VCaP (cell line): Measurements from ENCODE around the gene ESCO1.

Source experiments
- H3K27ac ChIP-seq: fragments of 450-650 bp; 2 replicates; pipeline ENCODE4 v1.5.1; 2017
- TF ChIP-seq, protein P1 (sequence below): fragments of 450-650 bp; conservative IDR thresholded peaks from 2 replicates; pipeline ENCODE4 v1.5.1; 2017; ENCODE audit warnings: mild to moderate bottlenecking, moderate library complexity

ESCO1 gene

DNA sequence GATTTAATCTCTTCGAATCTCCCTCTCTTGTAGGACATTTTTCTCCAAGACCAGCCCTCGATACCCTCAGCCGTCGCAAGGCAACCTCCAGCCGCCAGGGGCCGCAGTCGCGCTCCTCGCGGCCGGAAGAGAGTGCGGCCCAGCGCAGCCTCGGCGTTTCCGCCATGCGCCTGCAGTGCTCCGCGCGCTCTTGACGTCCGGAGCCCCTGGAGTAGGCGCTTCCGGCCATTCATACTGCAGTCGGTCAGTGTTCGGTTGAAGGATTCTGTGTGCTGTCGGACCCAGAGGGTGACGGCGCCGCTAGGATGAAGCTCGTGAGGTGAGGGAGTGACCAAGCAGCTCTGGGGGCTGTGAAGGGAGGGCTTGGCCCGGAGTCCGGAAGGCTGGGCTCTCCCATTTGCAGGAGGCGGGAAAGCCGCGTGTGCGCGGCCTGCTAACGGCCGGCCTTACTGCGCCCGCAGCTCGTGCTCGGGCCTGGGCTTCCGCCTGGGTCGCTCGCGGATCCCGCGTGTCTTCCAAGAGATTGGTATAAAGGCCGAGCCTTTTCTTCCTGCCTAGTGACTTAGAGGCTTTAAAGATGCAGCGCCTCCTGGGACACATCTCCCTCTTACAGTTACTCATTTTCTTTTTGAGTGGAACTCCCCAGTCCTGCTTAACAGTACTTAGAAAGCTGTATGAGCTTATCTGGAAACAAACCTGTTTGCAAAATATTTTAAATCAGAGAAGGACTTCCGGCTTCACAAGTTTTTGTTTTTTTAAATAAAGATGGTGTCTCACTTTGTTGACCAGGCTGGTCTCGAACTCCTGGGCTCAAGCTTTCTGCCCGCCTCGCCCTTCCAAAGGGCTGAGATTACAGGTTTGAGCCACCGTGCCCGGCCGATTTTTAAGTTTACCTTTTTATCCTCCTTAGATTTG, 11.9 kb upstream of the ESCO1 start, which contains the start of gene SNRPD1:
SNRPD1 (plus strand) TSS at position 190 of the 915 bp plus-strand sequence; CDS start at position 306, 116 bp downstream.
- peak within 1 kb of the TSS; percentile 94 for H3K27ac ChIP-seq
- TF ChIP-seq, protein P1, sequence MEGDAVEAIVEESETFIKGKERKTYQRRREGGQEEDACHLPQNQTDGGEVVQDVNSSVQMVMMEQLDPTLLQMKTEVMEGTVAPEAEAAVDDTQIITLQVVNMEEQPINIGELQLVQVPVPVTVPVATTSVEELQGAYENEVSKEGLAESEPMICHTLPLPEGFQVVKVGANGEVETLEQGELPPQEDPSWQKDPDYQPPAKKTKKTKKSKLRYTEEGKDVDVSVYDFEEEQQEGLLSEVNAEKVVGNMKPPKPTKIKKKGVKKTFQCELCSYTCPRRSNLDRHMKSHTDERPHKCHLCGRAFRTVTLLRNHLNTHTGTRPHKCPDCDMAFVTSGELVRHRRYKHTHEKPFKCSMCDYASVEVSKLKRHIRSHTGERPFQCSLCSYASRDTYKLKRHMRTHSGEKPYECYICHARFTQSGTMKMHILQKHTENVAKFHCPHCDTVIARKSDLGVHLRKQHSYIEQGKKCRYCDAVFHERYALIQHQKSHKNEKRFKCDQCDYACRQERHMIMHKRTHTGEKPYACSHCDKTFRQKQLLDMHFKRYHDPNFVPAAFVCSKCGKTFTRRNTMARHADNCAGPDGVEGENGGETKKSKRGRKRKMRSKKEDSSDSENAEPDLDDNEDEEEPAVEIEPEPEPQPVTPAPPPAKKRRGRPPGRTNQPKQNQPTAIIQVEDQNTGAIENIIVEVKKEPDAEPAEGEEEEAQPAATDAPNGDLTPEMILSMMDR: peak; percentile 95

DNA sequence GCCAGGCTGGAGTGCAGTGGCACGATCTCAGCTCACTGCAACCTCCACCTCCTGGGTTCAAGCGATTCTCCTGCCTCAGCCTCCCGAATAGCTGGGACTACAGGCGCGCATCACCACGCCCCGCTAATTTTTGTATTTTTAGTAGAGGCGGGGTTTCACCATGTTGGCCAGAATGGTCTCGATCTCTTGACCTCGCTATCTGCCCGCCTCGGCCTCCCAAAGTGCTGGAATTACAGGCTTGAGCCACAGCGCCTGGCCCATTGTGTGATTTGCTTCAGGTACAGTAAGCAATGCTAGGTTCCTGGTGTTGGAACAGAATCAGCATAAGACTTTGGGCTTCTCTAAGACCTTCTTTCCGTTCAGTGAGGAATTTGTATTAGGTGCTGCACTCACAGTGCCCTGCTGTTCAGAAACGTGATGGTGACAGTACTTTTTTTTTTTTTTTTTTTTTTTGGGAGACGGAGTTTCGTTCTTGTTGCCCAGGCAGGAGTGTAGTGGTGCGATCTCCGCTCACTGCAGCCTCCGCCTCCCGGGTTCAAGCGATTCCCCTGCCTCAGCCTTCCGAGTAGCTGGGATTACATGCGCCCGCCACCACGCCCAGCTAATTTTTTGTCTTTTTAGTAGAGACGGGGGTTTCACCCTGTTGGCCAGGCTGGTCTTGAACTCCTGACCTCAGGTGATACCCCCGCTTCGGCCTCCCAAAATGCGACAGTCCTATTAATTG, 11.1 kb upstream of the ESCO1 start:
- H3K27ac ChIP-seq: peak overlapping the region; percentile 94

DNA sequence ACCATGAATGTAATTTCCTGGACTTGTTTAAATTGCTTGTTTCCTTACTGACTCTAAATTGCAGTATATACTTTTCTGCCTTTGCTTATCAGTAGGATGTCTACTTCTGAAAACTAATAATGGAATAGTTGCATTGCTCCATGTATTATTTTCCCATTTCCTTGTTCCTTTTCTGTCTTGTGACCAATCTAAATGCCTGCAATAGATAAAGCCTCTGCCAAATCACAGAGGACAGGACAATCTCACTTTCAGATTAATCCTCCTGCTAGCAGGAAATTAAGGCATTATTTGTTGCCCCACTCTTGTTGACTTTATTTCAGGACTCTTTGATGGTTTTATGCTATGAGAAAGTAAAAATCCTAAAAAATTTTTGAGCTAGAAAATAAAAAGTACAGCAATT, 4.7 kb upstream of the ESCO1 start:
- H3K27ac ChIP-seq: no peak overlapping the region
- TF ChIP-seq, protein P1: no peak

DNA sequence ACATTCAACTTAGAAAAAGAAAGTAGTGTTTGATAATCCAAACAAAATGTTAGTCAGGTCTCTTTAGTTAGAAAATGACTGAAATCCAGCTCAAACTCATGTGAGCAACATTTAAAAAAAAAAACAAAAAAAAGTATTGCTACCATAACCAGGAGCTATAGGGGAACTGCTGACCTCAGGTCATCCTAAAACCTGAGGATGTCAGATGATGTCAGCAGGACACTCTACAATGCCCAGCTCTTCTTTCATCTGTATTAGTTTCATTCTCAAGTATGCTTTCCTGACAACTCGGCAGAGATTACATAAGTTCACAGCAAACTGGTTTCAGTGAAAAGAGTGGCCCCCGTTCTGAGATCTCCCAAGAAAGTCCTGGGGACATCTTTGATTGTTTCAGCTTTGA, 4.2 kb upstream of the ESCO1 start:
- no peak overlapping the region for H3K27ac ChIP-seq
- TF ChIP-seq, protein P1: no peak

DNA sequence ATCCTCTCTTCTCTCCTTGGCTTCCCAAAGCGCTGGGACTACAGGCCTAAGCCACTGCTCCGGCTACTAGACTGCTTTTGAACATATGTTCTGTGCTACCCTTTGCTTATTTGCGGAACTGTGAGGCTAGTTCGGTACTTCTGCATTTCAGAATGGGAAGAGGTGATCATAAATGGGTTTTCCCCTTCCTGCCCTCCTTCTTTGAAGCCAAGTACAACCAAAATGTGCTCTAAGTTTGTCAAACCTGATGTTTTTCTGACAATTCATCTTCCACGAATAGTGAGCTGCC, 1.7 kb upstream of the ESCO1 start:
- TF ChIP-seq, protein P1: no peak
- no peak overlapping the region for H3K27ac ChIP-seq

DNA sequence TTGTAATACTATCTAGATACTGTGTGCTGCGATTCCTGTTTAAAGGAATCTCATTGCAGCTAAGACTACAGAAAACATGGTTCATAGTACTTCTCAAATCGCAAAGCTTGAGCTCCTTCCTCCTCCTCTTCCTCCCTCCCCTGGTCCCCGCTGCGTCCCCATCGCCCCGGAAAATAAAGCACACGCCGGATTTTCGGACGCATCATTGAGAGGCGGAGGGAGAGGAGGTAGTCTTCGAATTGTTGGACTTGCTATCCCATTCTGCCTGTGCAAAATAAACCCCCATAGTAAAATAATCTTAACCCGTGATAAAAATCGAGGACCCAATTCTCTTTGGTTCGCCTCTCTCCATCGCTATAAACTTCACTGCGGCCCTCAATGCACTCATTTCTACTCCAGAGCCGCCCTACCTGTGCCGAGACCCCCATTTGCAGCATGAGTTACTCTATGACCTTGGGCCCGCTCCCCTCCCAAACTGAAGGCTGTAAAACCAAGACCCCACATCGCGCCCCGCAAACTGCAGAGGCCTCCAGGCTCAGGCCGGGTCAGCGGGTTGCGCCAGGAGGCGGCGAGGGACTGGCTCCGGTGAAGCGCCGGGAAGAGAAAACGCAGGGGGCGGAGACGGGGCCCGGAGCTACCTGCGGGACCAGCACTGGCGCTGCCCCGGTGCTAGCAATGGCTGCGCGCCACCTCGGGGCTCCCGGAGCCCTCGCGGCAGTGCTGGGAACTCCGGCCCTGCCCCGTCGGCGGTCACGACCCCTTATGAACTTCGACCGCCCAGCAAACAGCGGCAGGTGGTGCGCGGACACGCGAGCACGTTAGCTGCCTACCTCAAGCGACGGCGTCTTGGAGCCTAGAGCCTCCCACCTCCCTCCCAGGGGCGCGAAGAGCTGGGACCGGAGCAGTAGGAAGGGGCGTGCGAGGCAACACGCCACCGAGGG, 649 bp downstream of the ESCO1 start:
- H3K27ac ChIP-seq: peak overlapping the region; percentile 98
- TF ChIP-seq, protein P1: no peak

DNA sequence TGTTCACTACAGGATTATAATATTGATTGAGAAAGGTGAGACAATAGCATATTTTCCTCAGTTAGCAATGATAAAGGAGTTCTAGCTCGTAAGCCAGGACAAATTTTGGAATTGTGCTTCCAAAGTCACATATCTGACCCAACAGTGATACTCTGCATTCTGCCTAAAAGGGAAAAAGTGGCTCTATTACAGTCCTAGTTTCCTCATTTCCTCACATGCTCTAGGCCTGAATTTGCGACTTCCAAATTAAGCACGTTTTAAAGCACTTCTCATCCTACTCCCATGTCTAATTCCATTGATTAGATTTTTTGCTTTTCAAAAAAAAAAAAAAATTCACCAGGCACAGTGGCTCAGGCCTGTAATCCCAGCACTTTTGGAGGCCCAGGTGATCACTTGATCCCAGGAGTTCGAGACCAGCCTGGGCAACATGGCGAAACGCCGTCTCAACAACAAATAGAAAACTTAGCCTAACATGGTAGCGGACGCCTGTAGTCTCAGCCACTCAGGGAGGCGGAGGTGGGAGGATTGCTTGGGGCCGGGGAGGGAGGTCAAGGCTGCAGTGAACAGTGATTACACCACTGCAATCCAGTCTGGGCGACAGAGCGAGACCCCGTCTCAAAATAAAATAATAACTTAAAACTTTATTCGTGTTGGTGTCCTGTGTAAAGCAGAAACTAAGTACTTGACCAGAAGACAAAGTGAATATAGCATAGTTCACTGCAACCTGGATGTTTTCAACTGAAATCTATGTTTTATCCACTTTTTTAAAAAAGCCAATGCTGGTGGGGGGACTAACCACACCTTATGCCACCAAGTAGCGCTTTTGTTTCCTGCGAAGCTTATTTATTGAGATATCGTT, 1.5 kb downstream of the ESCO1 start:
- TF ChIP-seq, protein P1: no peak
- H3K27ac ChIP-seq: peak overlapping the region; percentile 98
